IMR-90 (cell line): ENCODE results near the gene CTIF. TPM values are rescaled to one million over a fixed set of nuclear protein-coding genes. Genes with fewer than 3 reads are reported as not detected.

ENCODE experiments used
- ATAC-seq: fragments of 200-7000 bp; cut with Tn5 transposase; 2 replicates; pipeline ENCODE4 v1.9.1; 2020; ENCODE audit warnings: low read depth, mild to moderate bottlenecking, moderate library complexity
- BruUV-seq: library from RNA; stranded (reverse); fragments of 400-500 nt; replicated peaks from 2 replicates; lab custom pipeline; 2021; lab: Mats Ljungman, UMichigan
- CTCF ChIA-PET: fragments of 300-600 bp; formaldehyde crosslinking; extraction: SDS; loops from one replicate; lab custom pipeline; 2021; ENCODE audit warnings: antibody characterized with exemption; lab: Yijun Ruan, JAX
- POLR2A ChIA-PET: fragments of 300-600 bp; sonication (Branson Sonifier 250); formaldehyde crosslinking; loops from one replicate; lab custom pipeline; 2022; ENCODE audit warnings: antibody characterized with exemption; ENCODE audit not compliant: unreplicated experiment; lab: Charles Lee
- DNase-seq: peaks from one replicate; pipeline ENCODE4 v3.0.0; 2013
- H2AFZ ChIP-seq: replicated peaks from 2 replicates; pipeline ENCODE3; 2013; ENCODE audit warnings: low read length, mild to moderate bottlenecking; ENCODE audit not compliant: poor library complexity
- H2AK5ac ChIP-seq: 2 replicates; pipeline ENCODE4 v1.6.1; 2013; ENCODE audit warnings: low read depth, low read length, inconsistent platforms
- H2AK9ac ChIP-seq: replicated peaks from 2 replicates; pipeline ENCODE3; 2013; ENCODE audit warnings: mild to moderate bottlenecking, low read depth, low read length, moderate library complexity; ENCODE audit not compliant: poor library complexity
- H2BK120ac ChIP-seq: 2 replicates; pipeline ENCODE4 v1.6.1; 2013; ENCODE audit warnings: low read depth, low read length, inconsistent platforms
- H2BK15ac ChIP-seq: 3 replicates; pipeline ENCODE4 v1.6.1; 2013; ENCODE audit warnings: low read depth, low read length, inconsistent platforms
- H2BK20ac ChIP-seq: 2 replicates; pipeline ENCODE4 v1.6.1; 2013; ENCODE audit warnings: low read depth, mild to moderate bottlenecking, inconsistent platforms, low read length, moderate library complexity
- H2BK5ac ChIP-seq: 2 replicates; pipeline ENCODE4 v1.6.1; 2013; ENCODE audit warnings: mild to moderate bottlenecking, low read depth, low read length, inconsistent platforms; ENCODE audit not compliant: poor library complexity, severe bottlenecking
- H3K14ac ChIP-seq: replicated peaks from 2 replicates; pipeline ENCODE4 v1.6.1; 2013; ENCODE audit warnings: low read depth, low read length, inconsistent platforms
- H3K18ac ChIP-seq: 2 replicates; pipeline ENCODE4 v1.6.1; 2013; ENCODE audit warnings: low read depth, low read length, control low read depth
- H3K23ac ChIP-seq: 2 replicates; pipeline ENCODE4 v1.6.1; 2013; ENCODE audit warnings: low read depth, low read length, inconsistent platforms
- H3K27ac ChIP-seq: 2 replicates; pipeline ENCODE4 v1.5.1; 2013; ENCODE audit warnings: mild to moderate bottlenecking, control low read depth, low read length; ENCODE audit not compliant: insufficient read depth
- H3K27me3 ChIP-seq: 2 replicates; pipeline ENCODE4 v1.6.1; 2013; ENCODE audit warnings: low read length; ENCODE audit not compliant: control insufficient read depth, insufficient read depth
- H3K36me3 ChIP-seq: 2 replicates; pipeline ENCODE4 v1.6.1; 2013; ENCODE audit warnings: low read length, mixed read lengths; ENCODE audit not compliant: control insufficient read depth, insufficient read depth
- H3K4ac ChIP-seq: 2 replicates; pipeline ENCODE4 v1.6.1; 2013; ENCODE audit warnings: low read depth, low read length, inconsistent platforms
- H3K4me1 ChIP-seq: 2 replicates; pipeline ENCODE4 v1.6.1; 2013; ENCODE audit warnings: low read length, mixed read lengths; ENCODE audit not compliant: control insufficient read depth, insufficient read depth
- H3K4me2 ChIP-seq: 2 replicates; pipeline ENCODE4 v1.6.1; 2013; ENCODE audit warnings: low read depth, mild to moderate bottlenecking, control low read depth, low read length, moderate library complexity
- H3K4me3 ChIP-seq: 2 replicates; pipeline ENCODE4 v1.5.1; 2013; ENCODE audit warnings: low read depth, mild to moderate bottlenecking, control low read depth, low read length, moderate library complexity; ENCODE audit not compliant: insufficient read depth
- H3K56ac ChIP-seq: 2 replicates; pipeline ENCODE4 v1.6.1; 2013; ENCODE audit warnings: low read length, inconsistent platforms; ENCODE audit not compliant: insufficient read depth; ENCODE audit errors: extremely low read depth
- H3K79me1 ChIP-seq, 2 experiments: 2 replicates each; pipeline ENCODE4 v1.6.1; 2013; ENCODE audit warnings: low read length in 2 of 2, inconsistent platforms in 1 of 2, low read depth in 1 of 2
- H3K9ac ChIP-seq: 2 replicates; pipeline ENCODE4 v1.6.1; 2013; ENCODE audit warnings: low read depth, low read length, control low read depth
- H3K9me1 ChIP-seq: 2 replicates; pipeline ENCODE4 v1.6.1; 2013; ENCODE audit warnings: low read length, inconsistent platforms; ENCODE audit not compliant: insufficient read depth
- H3K9me3 ChIP-seq: 2 replicates; pipeline ENCODE4 v1.6.1; 2013; ENCODE audit warnings: low read length; ENCODE audit not compliant: control insufficient read depth, insufficient read depth
- H4K20me1 ChIP-seq: 2 replicates; pipeline ENCODE4 v1.6.1; 2013; ENCODE audit warnings: low read length, inconsistent platforms; ENCODE audit not compliant: insufficient read depth
- H4K5ac ChIP-seq: 2 replicates; pipeline ENCODE4 v1.6.1; 2013; ENCODE audit warnings: mild to moderate bottlenecking, low read depth, low read length, control low read depth
- H4K8ac ChIP-seq, 2 experiments: 2 replicates each; pipeline ENCODE4 v1.6.1; 2013; ENCODE audit warnings: low read depth in 2 of 2, low read length in 2 of 2, control low read depth in 1 of 2, inconsistent platforms in 1 of 2
- H4K91ac ChIP-seq: 2 replicates; pipeline ENCODE4 v1.6.1; 2013; ENCODE audit warnings: low read depth, low read length, inconsistent platforms; ENCODE audit not compliant: insufficient read depth
- BHLHE40 ChIP-seq: fragments of 150-350 bp; IDR thresholded peaks from 2 replicates; pipeline ENCODE4 v1.6.1; 2016; ENCODE audit warnings: mild to moderate bottlenecking, low read depth, low read length
- CEBPB ChIP-seq: IDR thresholded peaks from 2 replicates; pipeline ENCODE4 v1.6.1; 2012; ENCODE audit warnings: low read depth, low read length, improper control_type of control experiment
- CHD1 ChIP-seq: IDR thresholded peaks from 2 replicates; pipeline ENCODE4 v1.6.1; 2012; ENCODE audit warnings: low read depth, low read length, improper control_type of control experiment
- CTCF ChIP-seq: conservative IDR thresholded peaks from 2 replicates; pipeline ENCODE4 v1.5.1; 2012; ENCODE audit warnings: mild to moderate bottlenecking, low read depth, low read length, improper control_type of control experiment
- ELK1 ChIP-seq: fragments of 150-350 bp; IDR thresholded peaks from 2 replicates; pipeline ENCODE4 v1.6.1; 2016; ENCODE audit warnings: low read depth, mild to moderate bottlenecking, low read length, moderate library complexity, borderline replicate concordance
- FOS ChIP-seq: fragments of 150-350 bp; IDR thresholded peaks from 2 replicates; pipeline ENCODE4 v1.6.1; 2016; ENCODE audit warnings: low read depth, low read length
- MAFK ChIP-seq: IDR thresholded peaks from 2 replicates; pipeline ENCODE4 v1.6.1; 2012; ENCODE audit warnings: low read depth, low read length, improper control_type of control experiment
- MAZ ChIP-seq: IDR thresholded peaks from 2 replicates; pipeline ENCODE4 v1.6.1; 2012; ENCODE audit warnings: low read depth, mild to moderate bottlenecking, low read length, improper control_type of control experiment, moderate library complexity, borderline replicate concordance
- MXI1 ChIP-seq: IDR thresholded peaks from 2 replicates; pipeline ENCODE4 v1.6.1; 2012; ENCODE audit warnings: low read depth, mild to moderate bottlenecking, low read length, moderate library complexity, borderline replicate concordance
- NFE2L2 ChIP-seq: fragments of 150-350 bp; IDR thresholded peaks from 2 replicates; pipeline ENCODE4 v1.6.1; 2016; ENCODE audit warnings: low read depth, mild to moderate bottlenecking, low read length
- POLR2A ChIP-seq: IDR thresholded peaks from 2 replicates; pipeline ENCODE4 v1.6.1; 2012; ENCODE audit warnings: mild to moderate bottlenecking, low read depth, low read length
- RAD21 ChIP-seq: IDR thresholded peaks from 2 replicates; pipeline ENCODE4 v1.6.1; 2012; ENCODE audit warnings: low read length, improper control_type of control experiment
- RCOR1 ChIP-seq: IDR thresholded peaks from 2 replicates; pipeline ENCODE4 v1.6.1; 2012; ENCODE audit warnings: mild to moderate bottlenecking, low read length, improper control_type of control experiment; ENCODE audit not compliant: insufficient replicate concordance
- RFX5 ChIP-seq: IDR thresholded peaks from 2 replicates; pipeline ENCODE4 v1.8.0; 2012; ENCODE audit warnings: low read depth, mild to moderate bottlenecking, low read length, moderate library complexity
- SMC3 ChIP-seq: fragments of 150-350 bp; IDR thresholded peaks from 2 replicates; pipeline ENCODE4 v1.6.1; 2016; ENCODE audit warnings: low read depth, mild to moderate bottlenecking, antibody characterized with exemption, low read length, moderate library complexity
- USF2 ChIP-seq: fragments of 150-350 bp; IDR thresholded peaks from 2 replicates; pipeline ENCODE4 v1.6.1; 2017; ENCODE audit warnings: mild to moderate bottlenecking, antibody characterized with exemption, low read length, low read depth
- WGBS, 2 experiments: methylation state at CpG; one replicate each; pipeline versions ENCODE4 v1.1.5 to v1.1.7; 2013; ENCODE audit warnings: missing lambda C conversion rate in 2 of 2; ENCODE audit not compliant: insufficient read length in 1 of 2; ENCODE audit errors: extremely low coverage in 2 of 2; 5-methylcytosine and 5-hydroxymethylcytosine counted together
- dilution Hi-C: fragments of 300-500 bp; cut with HindIII; formaldehyde crosslinking; loops from one replicate; pipeline ENCODE4 v1.14.3; 2018; ENCODE audit warnings: low sequenced_read_pairs; ENCODE audit not compliant: unreplicated experiment
- in situ Hi-C: fragments of 300-500 bp; cut with MboI; formaldehyde crosslinking; loops from 3 replicates; pipeline ENCODE4 v1.14.3; 2019; ENCODE audit warnings: low sequenced_read_pairs, inconsistent platforms, mixed read lengths
- intact Hi-C: fragments of 100-400 bp; cut with micrococcal nuclease; formaldehyde crosslinking; loops from 2 replicates; pipeline ENCODE4 v1.10.0; 2022
- polyA plus RNA-seq, 3 experiments: library from polyadenylated mRNA; depleted of rRNA; stranded (reverse); fragments of >200 nt; gene quantifications; 2 replicates each; pipeline ENCODE4 v1.2.3, GENCODE V29; 2012; ENCODE audit warnings: low replicate concordance in 1 of 3
- total RNA-seq: library from RNA; depleted of rRNA; stranded (reverse); fragments of >200 nt; gene quantifications from 2 replicates; pipeline ENCODE4 v1.2.3, GENCODE V29; 2012

CTIF gene
- total and polyA plus RNA-seq, 2 of the 4 experiments (the other 2 are of a cell fraction): 25.1 to 57.0 TPM

- Histone ChIP-seq H3K4ac (no peak overlapping the region), H3K9me3 (no peaks in the 10 kb centered on the region), H3K4me1 (peaks cover 11% of the 10 kb centered on the region), H2BK15ac (no peak overlapping the region), H3K18ac (no peak overlapping the region), H2BK20ac (no peak overlapping the region), H3K56ac (no peak overlapping the region), H3K9ac (no peak overlapping the region), H3K79me1 (peaks cover 25 to 98% of the 10 kb centered on the region in 2 experiments; a peak in 3 of 4 replicates), H2AK5ac (no peak overlapping the region), H3K36me3 (peaks cover 3% of the 10 kb centered on the region; the same call in 1 of the 2 replicates), H4K5ac (no peak overlapping the region), H4K20me1 (peaks cover 98% of the 10 kb centered on the region), H3K9me1 (peaks cover 50% of the 10 kb centered on the region), H2BK120ac (no peak overlapping the region), H2AK9ac (no peak overlapping the region), H3K27me3 (no peaks in the 10 kb centered on the region), H2AFZ (no peak overlapping the region), H3K14ac (no peak overlapping the region), H3K27ac (no peak overlapping the region), H4K8ac (no peak overlapping the region), H3K4me3 (no peak overlapping the region), H3K4me2 (no peak overlapping the region), H4K91ac (no peak overlapping the region), H2BK5ac (no peak overlapping the region), H3K23ac (no peak overlapping the region)
- POLR2A ChIA-PET: no interaction called here
- BruUV-seq: no TSS peak
- intact Hi-C loops: no loop called here
- dilution Hi-C loops: no loop called here
- WGBS, 2 experiments: 89% methylated on average over 8 of the region's 8 CpGs; no CpG with 5 or more reads in 1 of the 2 experiments
- DNase-seq (no peak), ATAC-seq (no peak)
- CTCF ChIA-PET: no interaction called here
- no peak for TF ChIP-seq ELK1
- TF ChIP-seq RCOR1: no peak
- no peak for TF ChIP-seq CEBPB
- no peak for TF ChIP-seq BHLHE40
- no peak for TF ChIP-seq NFE2L2
- no peak for TF ChIP-seq MXI1
- no peak for TF ChIP-seq MAFK
- TF ChIP-seq RFX5: no peak
- no peak for TF ChIP-seq POLR2A
- TF ChIP-seq SMC3: no peak
- TF ChIP-seq USF2: no peak
- no peak for TF ChIP-seq CHD1
- TF ChIP-seq RAD21: no peak
- TF ChIP-seq FOS: no peak
- no peak for TF ChIP-seq MAZ
- no peak for TF ChIP-seq CTCF
- in situ Hi-C loops: no loop called here
These were observed 43.1 kb downstream of the CTIF start for GRCh38 chr18:48581941-48582340.
